Adrenal gland (tissue), 12 donors: ENCODE results near the gene SYT6. TPM values are rescaled to one million over a fixed set of nuclear protein-coding genes. Genes with fewer than 3 reads are reported as not detected.

Experiments used
- DNase-seq, 7 donors: peaks; one replicate each; pipeline ENCODE4 v3.0.0-alpha.2; 2019 to 2020
- H3K27ac ChIP-seq, 5 donors: fragments of 200-600 bp; sonication (generic) in 4 of 5; 1 replicate in 3 of 5; 2 replicates in 2 of 5; pipeline versions ENCODE4 v1.5.1 to v1.8.0; 2016 to 2020; ENCODE audit warnings: mild to moderate bottlenecking in 1 of 5
- H3K27me3 ChIP-seq: fragments of 200-600 bp; 2 replicates; pipeline ENCODE4 v1.8.0; 2021
- H3K36me3 ChIP-seq, 2 donors: fragments of 200-600 bp; replicated peaks in 1 of 2; 1 replicate in 1 of 2; 2 replicates in 1 of 2; pipeline versions ENCODE4 v1.5.1 to v1.8.0; 2018 to 2022
- H3K4me1 ChIP-seq, 2 donors: fragments of 200-600 bp; replicated peaks in 1 of 2; 1 replicate in 1 of 2; 2 replicates in 1 of 2; pipeline versions ENCODE4 v1.5.1 to v1.8.0; 2018 to 2021
- H3K4me3 ChIP-seq, 4 donors: fragments of 200-600 bp; sonication (generic) in 3 of 4; one replicate each; pipeline ENCODE4 v1.5.1; 2016 to 2018
- H3K9me3 ChIP-seq, 3 donors: fragments of 200-600 bp; sonication (generic) in 1 of 3; replicated peaks in 1 of 3; 1 replicate in 2 of 3; 2 replicates in 1 of 3; pipeline versions ENCODE4 v1.5.1 to v1.8.0; 2016 to 2021
- POLR2A ChIP-seq, 2 donors: fragments of 450-650 bp; IDR thresholded peaks; one replicate each; pipeline ENCODE4 v1.6.1; 2017; ENCODE audit warnings: antibody characterized with exemption in 2 of 2, mild to moderate bottlenecking in 2 of 2, moderate library complexity in 1 of 2
- WGBS, 4 donors: extraction: QIAGEN DNeasy Blood & Tissue Kit in 2 of 4; methylation state at CpG; one replicate each; pipeline versions ENCODE4 v1.1.5 to v1.1.7; 2013 to 2017; 5-methylcytosine and 5-hydroxymethylcytosine counted together
- intact Hi-C, 2 donors: fragments of 100-400 bp; cut with DNase I; formaldehyde crosslinking; loops; one replicate each; pipeline versions ENCODE4 v1.14.1 to v1.15.0; 2022 to 2023
- polyA plus RNA-seq, 3 donors: library from polyadenylated mRNA; stranded (reverse); fragments of 200-250 nt in 2 of 3; fragments of 350-450 nt in 1 of 3; fragmentation: Illumina TruSeq in 1 of 3; extraction: RNeasy Lipid Tissue Mini Kit (QIAGEN cat#74804) in 1 of 3; gene quantifications; one replicate each; pipeline ENCODE4 v1.2.3, GENCODE V29; 2013 to 2014
- total RNA-seq, 9 donors: library from RNA; depleted of rRNA in 4 of 9; stranded (reverse); fragments of >200 nt in 4 of 9; fragments of 120-200 nt in 1 of 9; fragmentation: NEBNext Ultra II Directional in 1 of 9; extraction: Animal tissue kit (Norgen Biotek cat#: 25700) in 1 of 9; gene quantifications; one replicate each; pipeline versions ENCODE4 v1.1.0 to v1.2.4, GENCODE V29; 2013 to 2023
- TF ChIP-seq, protein P1 (sequence below), 6 experiments: fragments of 450-650 bp in 4 of 6; fragments of 200-600 bp in 2 of 6; sonication (generic) in 1 of 6; IDR thresholded peaks; 1 replicate in 5 of 6; 2 replicates in 1 of 6; pipeline versions ENCODE4 v1.5.1 to v1.8.0; 2016 to 2021; ENCODE audit warnings: antibody characterized with exemption in 6 of 6, mild to moderate bottlenecking in 2 of 6, moderate library complexity in 1 of 6
- donor health status: healthy with polysubstance abuse.
- donor health status: Bipolar disorder and iron deficiency.
- donor health status: DM: yes; HTN: yes; CAD: no.
- donor health status: DM: no; HTN: no; CAD: no.
- donor health status: DM: no; HTN: no; CAD: no.
- donor health status: DM: yes; HTN: yes; CAD: no.

SYT6 gene
- total and polyA plus RNA-seq, 12 donors: 0.06 to 1.1 (median 0.42) TPM; not detected in 3

DNA sequence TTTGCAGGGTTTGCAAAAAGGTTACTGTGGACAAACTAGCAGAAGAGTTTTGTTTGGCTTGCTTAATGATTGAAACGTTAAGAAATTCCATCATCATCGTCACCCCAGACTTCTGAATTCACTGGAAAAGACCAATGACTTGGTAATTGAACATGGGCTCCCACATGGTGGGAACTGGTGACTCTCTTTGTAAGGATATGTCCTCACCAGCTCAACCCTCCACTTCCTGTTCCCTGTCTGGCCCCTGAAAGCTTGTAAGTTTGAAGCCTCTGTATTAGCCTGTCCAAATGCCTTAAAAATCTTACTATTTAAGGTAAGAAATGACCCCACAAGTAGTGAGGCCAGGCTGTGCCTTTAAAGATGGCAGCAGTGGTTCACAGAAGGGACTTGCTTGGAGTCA lies 9.7 kb downstream of the SYT6 start:
- Histone ChIP-seq H3K27ac (no peak overlapping the region), H3K36me3 (no peaks in the 10 kb centered on the region), H3K4me3 (no peak overlapping the region), H3K9me3 (no peaks in the 10 kb centered on the region), H3K27me3 (peaks cover 6% of the 10 kb centered on the region), H3K4me1 (no peaks in the 10 kb centered on the region)
- DNase-seq: no peak
- 71 to 85% (median 83%) methylated on average over 2 of the region's 2 CpGs for WGBS, 4 donors
- no peak for TF ChIP-seq POLR2A (IDR thresholded peaks at IDR 0.05)
- TF ChIP-seq, protein P1, sequence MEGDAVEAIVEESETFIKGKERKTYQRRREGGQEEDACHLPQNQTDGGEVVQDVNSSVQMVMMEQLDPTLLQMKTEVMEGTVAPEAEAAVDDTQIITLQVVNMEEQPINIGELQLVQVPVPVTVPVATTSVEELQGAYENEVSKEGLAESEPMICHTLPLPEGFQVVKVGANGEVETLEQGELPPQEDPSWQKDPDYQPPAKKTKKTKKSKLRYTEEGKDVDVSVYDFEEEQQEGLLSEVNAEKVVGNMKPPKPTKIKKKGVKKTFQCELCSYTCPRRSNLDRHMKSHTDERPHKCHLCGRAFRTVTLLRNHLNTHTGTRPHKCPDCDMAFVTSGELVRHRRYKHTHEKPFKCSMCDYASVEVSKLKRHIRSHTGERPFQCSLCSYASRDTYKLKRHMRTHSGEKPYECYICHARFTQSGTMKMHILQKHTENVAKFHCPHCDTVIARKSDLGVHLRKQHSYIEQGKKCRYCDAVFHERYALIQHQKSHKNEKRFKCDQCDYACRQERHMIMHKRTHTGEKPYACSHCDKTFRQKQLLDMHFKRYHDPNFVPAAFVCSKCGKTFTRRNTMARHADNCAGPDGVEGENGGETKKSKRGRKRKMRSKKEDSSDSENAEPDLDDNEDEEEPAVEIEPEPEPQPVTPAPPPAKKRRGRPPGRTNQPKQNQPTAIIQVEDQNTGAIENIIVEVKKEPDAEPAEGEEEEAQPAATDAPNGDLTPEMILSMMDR (IDR thresholded peaks at IDR 0.05): no peak
- intact Hi-C loops: no loop called here

DNA sequence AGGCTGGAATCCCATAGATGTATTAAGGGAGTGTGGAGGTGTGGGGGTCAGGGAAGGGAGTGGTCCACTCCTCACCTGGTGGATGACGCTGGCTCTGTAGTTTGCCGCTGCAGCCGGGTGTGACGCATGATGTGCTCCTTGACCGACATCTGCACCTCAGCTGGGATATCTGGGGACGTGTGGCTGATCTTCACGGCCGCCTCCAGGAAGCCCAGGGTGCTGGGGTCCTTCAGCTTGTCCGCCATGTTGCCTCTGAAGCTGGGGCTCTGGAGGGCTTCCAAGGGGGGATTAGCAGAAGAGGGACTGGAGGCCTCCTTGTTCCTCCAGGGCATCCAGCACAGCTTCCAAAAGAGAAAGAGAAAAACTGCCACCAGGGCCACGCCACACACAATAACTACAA lies 14.1 kb downstream of the SYT6 start:
- 93 to 100% (median 93%) methylated on average over 5 to 10 of the region's 10 CpGs for WGBS, 4 donors
- Histone ChIP-seq H3K27ac (no peak overlapping the region), H3K36me3 (no peaks in the 10 kb centered on the region), H3K27me3 (no peaks in the 10 kb centered on the region), H3K4me1 (no peaks in the 10 kb centered on the region), H3K4me3 (no peak overlapping the region), H3K9me3 (no peaks in the 10 kb centered on the region)
- TF ChIP-seq, protein P1 (IDR thresholded peaks at IDR 0.05): no peak
- no peak for TF ChIP-seq POLR2A (IDR thresholded peaks at IDR 0.05)
- no peak for DNase-seq
- intact Hi-C loops: no loop called here

DNA sequence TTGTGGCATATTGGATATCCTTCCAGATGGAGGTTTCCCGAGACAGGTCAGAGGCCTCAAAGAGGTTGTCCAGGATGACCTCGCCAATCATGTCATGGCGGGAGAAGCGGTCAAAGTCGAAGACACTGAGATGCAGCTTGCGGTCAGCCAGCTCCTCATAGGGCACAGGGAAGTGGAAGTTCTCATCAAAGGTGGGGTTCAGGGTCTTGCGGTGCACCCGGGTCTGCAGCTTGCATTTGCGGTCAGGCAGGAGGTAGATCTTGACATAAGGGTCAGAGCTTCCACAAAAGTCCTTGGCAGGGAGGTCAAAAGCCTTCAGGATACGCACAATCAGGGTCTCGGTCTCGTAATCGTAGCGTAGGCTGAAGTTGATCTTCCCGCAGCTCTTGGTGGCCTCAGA lies 16.2 kb downstream of the SYT6 start:
- H3K27ac ChIP-seq: no peak overlapping the region
- WGBS, 4 donors: 80 to 95% (median 94%) methylated on average over 6 to 15 of the region's 15 CpGs
- intact Hi-C loops: no loop called here
- DNase-seq: no peak
- H3K36me3 ChIP-seq: no peaks in the 10 kb centered on the region
- no peak overlapping the region for H3K4me3 ChIP-seq
- TF ChIP-seq, protein P1 (IDR thresholded peaks at IDR 0.05): no peak
- TF ChIP-seq POLR2A (IDR thresholded peaks at IDR 0.05): no peak
- no peaks in the 10 kb centered on the region for H3K27me3 ChIP-seq
- H3K9me3 ChIP-seq: no peaks in the 10 kb centered on the region
- no peaks in the 10 kb centered on the region for H3K4me1 ChIP-seq

DNA sequence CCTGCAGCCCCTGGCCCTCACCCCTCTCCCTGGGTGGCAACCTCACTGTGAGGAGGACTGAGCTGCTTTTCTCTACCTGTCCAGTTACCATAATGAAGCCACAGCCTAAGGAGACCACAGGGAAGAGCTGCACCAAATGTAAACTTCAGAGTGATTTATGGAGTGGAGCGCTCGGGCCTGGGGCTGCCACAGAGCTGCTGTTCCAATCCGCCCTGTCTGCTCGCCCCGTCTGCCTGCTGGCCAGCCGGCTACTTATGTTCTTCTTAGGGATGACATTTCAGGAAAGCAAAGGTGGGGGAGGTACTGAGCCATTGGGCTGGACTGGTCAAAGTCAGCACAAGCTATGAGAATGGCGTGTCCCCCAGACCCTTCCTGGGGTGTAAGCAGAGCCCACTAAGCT lies 17.9 kb downstream of the SYT6 start:
- Histone ChIP-seq H3K9me3 (no peaks in the 10 kb centered on the region), H3K4me1 (no peaks in the 10 kb centered on the region), H3K27ac (no peak overlapping the region), H3K36me3 (no peaks in the 10 kb centered on the region), H3K27me3 (no peaks in the 10 kb centered on the region), H3K4me3 (no peak overlapping the region)
- TF ChIP-seq POLR2A (IDR thresholded peaks at IDR 0.05): no peak
- TF ChIP-seq, protein P1 (IDR thresholded peaks at IDR 0.05): no peak
- no peak for DNase-seq
- intact Hi-C loops: no loop called here
- WGBS, 4 donors: 68 to 100% (median 74%) methylated on average over 1 to 7 of the region's 7 CpGs
